Skin epidermis (tissue), 12 donors: ENCODE data around the gene GPSM1.
A peak's percentile ranks its signal among the peaks of the same experiment; 100 is the strongest.

Experiments used
- H3K27ac ChIP-seq, 21 experiments: fragments of 200-600 bp; sonication (generic) in 11 of 21; one replicate each; pipeline ENCODE4 v1.5.0; 2020; ENCODE audit warnings: mild to moderate bottlenecking in 3 of 21, inconsistent platforms in 2 of 21, moderate library complexity in 2 of 21
- H3K4me3 ChIP-seq, 7 experiments: fragments of 200-600 bp; sonication (generic) in 2 of 7; one replicate each; pipeline ENCODE4 v1.5.0; 2020; ENCODE audit warnings: inconsistent platforms in 2 of 7, mild to moderate bottlenecking in 2 of 7, moderate library complexity in 1 of 7

GPSM1 gene

DNA sequence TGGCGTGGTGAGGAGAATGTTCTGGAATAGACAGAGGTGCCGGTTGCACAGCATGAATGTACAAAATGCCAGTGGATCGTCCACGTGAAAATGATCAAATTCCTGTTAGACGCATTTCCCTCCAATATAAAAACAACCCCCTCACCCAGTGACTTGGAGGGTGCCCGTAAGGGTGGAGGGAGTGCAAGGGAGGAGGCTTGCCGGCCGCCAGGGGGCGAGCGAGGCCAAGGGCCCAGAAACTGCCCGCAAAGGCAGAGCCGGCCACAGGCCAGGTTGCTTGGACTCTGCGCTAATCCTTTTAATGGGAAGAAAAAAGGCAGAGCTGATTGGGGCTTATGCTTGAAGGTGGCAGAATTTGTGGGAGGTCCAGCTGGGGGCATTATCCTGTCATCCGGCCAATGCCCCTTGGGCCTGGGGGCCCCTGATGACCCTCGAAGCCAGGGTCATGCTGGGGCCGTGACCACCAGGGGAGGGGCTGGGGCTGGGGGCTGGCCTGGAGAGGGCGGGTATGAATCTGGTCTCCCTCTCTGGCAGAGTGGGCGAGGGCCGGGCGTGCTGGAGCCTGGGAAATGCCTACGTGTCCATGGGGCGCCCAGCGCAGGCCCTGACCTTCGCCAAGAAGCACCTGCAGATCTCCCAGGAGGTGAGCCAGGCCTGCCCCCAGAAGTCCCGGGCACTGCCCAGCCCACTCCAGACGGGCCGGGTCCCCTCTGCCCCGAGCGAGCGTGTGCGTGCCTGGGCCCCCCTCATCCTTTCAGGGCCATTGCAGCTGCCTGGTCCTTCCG, 12.0 kb downstream of the GPSM1 start:
- H3K4me3 ChIP-seq, result no peak overlapping the region
- H3K27ac ChIP-seq, result no peak overlapping the region

GRCh38 chr9:136339958-136340310, 12.6 kb downstream of the GPSM1 start:
- Histone ChIP-seq H3K27ac (no peak overlapping the region), H3K4me3 (no peak overlapping the region)

GRCh38 chr9:136340356-136341041, 13.2 kb downstream of the GPSM1 start:
- no peak overlapping the region for H3K27ac ChIP-seq
- no peak overlapping the region for H3K4me3 ChIP-seq

DNA sequence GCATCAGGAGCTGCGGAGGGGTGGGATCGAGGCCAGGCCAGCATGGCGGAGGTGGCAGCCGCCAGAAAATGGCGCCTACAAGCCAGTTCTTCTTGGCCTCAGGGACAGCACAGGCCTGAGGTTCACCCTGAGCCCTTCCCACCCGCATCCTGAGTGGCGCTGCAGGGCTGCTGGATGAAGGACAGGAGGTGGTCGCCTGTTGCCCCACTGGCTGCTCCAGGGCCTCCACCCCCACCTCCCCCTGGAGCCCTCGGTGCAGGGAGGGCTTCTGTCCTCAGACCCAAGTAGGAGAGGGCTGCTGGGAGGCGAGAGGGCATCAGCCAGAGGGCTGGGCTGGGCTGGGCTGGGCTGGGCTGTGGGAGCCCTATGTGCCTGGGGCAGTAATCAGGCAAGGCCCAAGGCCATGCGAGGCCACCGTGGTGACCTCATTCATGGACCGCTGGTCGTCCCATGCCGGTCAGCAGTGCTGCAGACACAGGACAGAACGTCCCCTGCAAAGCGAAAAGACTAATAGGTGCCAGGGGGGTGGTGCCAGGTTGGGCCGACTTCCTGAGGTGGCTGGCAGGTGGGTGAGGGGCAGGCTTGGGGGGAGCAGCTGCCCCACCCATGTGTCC, 13.8 kb downstream of the GPSM1 start:
- H3K27ac ChIP-seq, result no peak overlapping the region

DNA sequence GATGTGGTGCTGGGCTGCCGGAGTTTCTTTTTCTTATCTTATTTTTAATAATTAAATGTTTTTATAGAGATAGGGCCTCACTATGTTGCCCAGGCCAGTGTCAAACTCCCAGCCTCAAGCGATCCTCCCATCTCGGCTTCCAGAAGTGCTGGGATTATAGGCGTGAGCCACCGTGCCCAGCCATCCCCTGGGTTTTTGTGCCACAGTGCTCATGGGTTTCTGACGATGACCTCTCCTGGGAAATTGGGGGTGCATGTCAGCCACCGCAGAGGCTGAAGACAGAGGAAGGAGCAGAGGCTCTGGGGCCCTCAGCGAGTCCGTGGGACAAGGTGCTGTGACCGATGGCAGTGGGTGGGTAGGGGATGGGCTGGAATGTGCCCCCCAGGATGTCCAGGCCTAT, 14.4 kb downstream of the GPSM1 start:
- Histone ChIP-seq H3K4me3 (no peak overlapping the region), H3K27ac (peak overlapping the region in 2 of 21 experiments; percentile 44 to 66)

More for the DNA sequence above, 13.8 kb downstream of the GPSM1 start:
- no peak overlapping the region for H3K4me3 ChIP-seq

DNA sequence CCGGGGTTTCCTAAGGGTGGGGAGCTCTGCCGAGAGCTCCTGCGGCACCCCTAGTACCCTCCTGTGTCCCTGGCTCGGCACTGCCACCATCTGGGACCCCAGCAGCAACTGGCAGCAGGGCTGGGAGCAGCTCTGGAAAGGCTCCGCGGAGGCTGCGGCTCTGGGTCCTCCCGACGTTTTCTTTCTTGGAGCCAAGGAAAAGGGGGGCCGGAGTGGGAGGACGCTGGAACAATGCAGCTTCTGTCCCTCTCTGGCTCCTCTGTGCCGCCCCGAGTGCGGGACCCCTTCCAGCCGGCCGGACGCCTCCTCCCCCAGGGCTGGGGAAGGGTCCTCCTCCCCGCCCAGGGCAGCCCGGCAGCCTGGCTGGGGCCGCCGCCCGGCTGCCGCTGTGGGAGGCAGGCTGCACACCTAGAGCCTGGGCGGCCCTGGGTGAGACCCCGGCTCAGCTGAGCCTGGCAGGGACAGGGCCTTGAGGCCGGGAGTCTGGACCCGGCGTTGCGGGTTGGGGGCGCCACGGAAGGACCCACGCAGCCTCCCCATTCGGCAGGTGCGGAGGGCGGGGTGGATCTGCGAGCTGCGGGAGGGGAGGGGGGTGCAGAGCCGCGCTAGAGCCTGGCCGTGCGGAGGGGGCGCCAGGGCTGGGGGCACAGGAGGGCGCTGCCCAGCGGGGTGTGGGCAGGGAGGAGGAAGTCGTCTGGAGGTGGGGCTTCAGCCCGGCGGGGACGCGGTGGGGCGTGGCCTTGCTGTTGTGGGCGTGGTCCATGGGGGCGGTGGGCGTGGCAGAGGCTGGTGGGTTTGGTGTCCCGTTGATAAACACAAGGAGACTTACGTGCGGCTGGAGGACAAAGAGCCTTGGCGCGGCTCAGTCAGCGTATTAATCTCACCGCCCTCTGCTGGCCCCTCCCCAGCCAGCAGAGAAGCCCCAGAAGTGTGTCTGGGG, 15.1 kb downstream of the GPSM1 start:
- Histone ChIP-seq H3K27ac (peak overlapping the region in 10 of 21 experiments; percentile 12 to 69 (median 48)), H3K4me3 (peak overlapping the region; percentile 0 to 42 (median 17))

DNA sequence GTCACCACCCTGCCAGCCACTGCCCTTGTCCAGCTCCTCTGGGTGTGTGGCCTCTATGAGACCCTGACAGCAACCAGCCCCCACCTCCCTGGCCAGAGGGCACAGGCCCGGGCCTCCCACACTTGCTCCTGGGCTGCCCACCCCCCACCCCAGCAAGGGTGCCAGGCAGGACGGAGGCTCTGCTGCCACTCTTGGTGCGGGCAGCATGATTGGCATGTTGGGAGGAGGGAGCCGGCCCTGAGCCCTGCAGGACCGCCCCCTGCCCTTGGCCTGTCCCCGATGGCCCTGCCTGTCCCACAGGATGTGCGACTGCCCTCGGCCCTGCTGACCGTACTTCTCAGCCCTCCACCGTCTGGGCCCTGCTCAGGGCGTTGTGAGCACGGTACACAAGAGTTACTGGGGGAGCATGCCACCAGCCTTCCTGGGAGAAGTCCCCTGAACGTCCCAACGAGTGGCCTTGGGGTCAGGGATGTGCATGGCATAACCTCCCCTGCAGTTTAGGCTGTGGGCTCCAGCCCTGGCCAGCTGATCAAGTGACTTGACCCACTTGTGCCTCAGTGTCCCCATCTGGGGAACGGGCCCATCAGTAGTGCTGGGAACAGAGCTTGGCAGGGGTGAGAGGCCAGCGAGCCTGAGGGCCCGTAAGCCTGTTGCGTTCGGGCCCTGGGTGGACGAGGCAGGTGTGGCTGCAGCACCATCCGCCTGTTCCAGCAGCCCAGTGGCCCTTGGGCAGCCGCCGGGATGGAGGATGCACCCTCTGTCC, 16.0 kb downstream of the GPSM1 start:
- Histone ChIP-seq H3K4me3 (peak overlapping the region in 1 of 7 experiments; percentile 42), H3K27ac (peak overlapping the region in 2 of 21 experiments; percentile 17 to 29)

DNA sequence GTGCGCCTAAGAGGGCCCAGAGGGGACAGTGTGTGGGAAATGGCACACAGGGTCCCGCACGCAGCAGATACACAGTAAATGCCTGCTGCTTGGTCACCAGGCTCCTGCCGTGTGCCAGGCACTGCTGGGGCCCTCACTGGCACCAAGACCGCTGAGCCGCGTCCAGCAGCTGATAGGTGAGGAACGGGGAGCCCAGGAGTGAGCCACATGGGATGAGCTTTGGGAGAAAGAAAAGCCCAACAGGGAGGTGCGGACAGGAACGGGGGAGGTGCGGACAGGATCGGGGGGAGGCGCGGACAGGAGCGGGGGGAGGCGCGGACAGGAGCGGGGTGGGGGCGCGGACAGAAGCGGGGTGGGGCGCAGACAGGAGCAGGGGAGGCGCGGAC, 16.5 kb downstream of the GPSM1 start:
- Histone ChIP-seq H3K27ac (no peak overlapping the region), H3K4me3 (no peak overlapping the region)

GRCh38 chr9:136344544-136345280, 17.4 kb downstream of the GPSM1 start:
- Histone ChIP-seq H3K27ac (peak overlapping the region in 3 of 21 experiments; percentile 28 to 57 (median 45)), H3K4me3 (no peak overlapping the region)

DNA sequence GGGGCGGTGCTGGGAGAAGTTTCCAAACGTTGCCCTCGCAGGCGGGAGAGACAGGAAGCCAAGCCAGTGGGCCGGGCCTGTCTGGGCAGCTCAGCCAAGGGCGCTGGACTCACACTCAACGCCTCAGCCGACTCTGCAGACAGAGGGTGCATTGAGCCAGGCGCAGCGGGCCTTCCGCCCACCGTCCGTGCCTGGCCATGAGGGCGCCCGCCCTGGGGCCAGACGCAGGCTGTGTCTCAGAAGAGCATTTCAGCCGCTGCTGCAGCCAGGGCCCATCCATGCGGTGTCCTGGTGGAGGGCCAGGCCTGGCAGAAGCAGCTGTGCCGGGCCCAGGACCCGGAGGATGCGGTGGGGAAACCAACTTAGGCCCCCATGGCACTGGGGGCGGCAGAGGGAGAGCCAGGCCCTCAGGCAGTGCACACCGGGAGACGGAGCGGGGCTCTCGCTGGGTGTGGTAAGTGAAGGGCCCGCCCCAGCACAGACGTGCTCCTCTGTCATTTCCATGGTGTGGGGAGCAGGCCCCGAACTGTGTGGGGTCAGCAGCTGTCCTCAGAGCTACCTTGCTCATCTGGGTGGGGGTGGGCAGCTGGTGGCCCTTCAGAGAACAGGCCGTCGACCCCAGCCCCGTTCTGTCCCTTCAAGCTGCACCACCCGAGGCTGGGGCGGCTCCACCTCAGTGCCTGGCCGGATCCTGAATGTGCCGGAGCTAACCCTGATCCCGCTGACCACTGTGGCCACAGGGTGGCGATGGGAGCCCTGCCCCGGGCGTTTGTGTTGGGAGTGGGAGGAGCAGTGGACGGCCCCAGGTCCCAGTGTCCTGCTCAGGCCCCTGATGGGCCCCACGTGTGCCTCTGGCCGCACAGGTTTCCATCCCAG, 18.2 kb downstream of the GPSM1 start:
- Histone ChIP-seq H3K27ac (peak overlapping the region in 9 of 21 experiments; percentile 17 to 58 (median 45)), H3K4me3 (peak overlapping the region in 2 of 7 experiments; percentile 2 to 16)

- Histone ChIP-seq H3K4me3 (no peak overlapping the region), H3K27ac (peak overlapping the region in 5 of 21 experiments; percentile 17 to 58 (median 43))
Measured at GRCh38 chr9:136346157-136346481, 18.8 kb downstream of the GPSM1 start.

- Histone ChIP-seq H3K4me3 (no peak overlapping the region), H3K27ac (no peak overlapping the region)
Measured at GRCh38 chr9:136346927-136347465, 19.7 kb downstream of the GPSM1 start.

DNA sequence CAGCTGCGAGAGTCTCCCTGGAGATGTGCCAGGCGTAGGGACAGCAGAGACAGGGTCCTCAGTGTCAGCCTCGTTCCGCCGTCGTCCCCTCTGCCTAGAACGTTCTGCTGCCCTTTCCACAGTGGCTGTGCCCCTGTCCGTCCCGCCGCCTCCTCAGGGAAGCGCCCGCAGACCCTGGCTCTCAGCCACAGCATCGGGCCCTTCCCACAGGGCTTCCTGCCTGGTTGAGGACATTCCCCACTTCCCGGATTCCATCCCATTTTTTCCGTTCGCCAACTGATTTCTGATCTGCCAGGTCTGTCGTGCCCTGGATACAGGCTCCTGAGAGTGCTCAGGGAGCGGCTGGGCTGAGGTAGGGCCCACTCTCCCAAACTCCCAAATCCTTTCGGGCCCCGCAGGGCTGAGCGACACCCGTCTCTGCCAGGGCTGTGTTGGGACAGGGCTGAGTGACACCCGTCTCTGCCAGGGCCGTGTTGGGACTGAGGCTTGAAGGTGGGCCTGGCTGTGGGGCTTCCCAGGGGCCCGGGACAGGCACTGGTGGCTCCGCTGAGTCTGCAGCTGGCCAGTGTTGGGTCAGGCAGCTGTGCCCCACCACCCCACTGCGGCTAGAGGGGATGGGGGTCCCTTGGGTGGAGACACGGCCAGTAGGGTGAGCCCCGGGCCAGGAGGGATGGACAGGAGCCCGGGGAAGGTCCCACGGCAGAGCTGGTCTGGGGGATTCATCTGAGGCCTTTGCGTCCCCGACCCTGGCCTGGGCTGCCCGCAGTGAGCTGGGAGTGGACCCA, 20.3 kb downstream of the GPSM1 start:
- Histone ChIP-seq H3K27ac (no peak overlapping the region), H3K4me3 (no peak overlapping the region)

DNA sequence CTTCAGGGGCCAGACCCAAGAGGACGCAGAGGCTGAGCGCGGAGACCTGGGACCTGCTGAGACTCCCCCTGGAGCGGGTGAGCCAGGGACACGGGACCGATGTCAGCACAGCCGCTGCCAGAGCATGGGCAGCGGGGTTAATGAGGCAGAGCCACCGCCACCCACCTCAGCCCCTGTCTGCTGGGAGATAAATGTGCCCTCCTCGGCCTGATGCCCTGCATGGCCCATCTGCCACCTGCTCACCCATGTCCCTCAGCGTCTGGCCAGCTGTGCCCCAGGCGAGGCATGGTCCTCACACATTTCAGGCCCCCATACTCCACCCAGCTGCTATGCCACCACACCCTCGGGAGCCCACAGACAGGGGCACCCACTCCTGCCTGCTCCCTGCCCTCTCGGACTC, 21.4 kb downstream of the GPSM1 start:
- no peak overlapping the region for H3K4me3 ChIP-seq
- H3K27ac ChIP-seq, result no peak overlapping the region

DNA sequence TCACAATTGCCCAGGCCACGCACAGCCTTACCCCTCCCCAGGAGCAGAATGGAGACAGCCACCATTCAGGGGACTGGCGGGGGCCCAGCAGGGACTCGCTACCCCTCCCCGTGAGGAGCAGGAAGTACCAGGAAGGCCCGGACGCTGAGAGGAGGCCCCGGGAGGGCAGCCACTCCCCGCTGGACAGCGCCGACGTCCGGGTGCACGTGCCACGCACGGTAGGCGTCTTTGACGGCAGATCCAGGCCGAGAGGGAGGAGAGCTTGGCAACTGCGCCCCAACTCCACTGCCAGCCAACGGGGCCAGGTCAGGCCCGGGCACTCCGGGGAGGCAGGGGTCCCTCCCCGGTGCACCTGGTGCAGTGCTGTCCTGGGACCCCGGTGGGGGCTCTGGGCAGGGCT, 22.2 kb downstream of the GPSM1 start:
- Histone ChIP-seq H3K27ac (no peak overlapping the region), H3K4me3 (no peak overlapping the region)

DNA sequence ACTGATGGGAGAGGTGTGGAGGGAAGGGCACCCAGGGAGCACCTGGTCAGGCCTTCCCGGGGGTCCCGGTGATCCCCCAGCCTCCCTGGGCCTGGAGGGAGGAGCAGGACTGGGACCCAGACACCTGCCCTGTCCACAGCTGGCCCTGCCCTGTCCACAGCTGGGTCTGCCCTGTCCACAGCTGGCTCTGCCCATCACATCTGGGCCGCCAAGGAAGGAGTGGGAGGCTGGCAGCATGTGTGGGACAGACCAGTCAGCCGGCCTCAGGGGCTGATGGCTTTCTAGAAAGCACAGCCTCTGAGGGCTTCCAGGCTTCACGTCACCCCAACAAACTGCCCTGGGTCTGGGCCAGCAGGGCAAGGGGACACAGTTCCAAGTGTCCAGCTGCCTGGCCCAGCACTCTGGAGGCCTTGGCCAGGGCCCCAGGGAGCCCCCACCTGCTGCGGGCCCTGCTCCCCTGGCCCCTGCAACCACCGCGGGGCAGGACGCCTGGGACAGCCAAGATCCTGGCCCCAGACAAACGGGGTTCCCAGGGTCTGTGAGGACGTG, 24.0 kb downstream of the GPSM1 start:
- no peak overlapping the region for H3K4me3 ChIP-seq
- H3K27ac ChIP-seq, result peak overlapping the region in 1 of 21 experiments; percentile 10
